ENCODE results near the gene TAF1C.

TAF1C gene

DNA sequence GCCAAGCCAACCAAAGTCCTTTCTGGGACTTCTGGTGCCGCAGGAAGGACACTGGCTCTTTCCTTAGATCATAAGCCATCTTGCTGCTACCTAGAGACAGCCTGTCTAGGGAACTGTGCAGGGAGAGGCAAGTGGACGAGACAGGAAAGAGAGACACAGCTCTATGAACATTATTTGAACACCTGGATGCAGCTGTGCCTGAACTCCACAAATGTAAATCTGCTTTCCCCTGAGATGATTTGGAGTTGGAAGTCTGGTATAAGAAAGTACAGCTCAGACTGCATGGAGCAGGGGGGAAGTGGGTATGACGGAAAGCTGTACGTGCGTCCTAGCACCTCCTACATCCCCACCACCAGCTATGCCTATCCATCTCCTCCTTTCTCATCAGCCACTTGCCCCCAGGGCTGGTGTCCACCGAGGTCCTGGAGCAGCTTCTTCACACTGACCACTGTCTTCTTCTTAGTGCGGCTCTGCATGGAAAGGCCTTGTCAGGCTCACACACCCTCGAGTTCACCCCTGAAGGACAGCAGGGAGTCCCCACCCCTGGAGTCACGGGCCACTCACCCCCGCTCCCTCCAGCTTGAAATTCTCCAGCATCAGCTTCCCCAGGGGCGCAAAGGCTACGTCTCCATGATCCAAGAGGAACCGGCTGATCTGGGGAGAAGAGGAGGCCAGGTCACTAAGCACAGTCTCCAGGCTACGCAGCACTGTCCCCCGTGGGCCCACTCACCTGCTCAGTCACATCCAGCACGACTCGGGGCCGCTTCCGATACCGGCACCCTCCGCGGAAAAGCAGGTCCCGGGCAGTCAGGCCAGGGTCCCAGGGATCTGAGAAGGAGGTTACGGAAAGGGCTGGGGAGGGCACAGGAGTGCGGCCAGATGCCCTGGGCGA, 3.9 kb downstream of the TAF1C start:
- DNase-seq: no peak

DNA sequence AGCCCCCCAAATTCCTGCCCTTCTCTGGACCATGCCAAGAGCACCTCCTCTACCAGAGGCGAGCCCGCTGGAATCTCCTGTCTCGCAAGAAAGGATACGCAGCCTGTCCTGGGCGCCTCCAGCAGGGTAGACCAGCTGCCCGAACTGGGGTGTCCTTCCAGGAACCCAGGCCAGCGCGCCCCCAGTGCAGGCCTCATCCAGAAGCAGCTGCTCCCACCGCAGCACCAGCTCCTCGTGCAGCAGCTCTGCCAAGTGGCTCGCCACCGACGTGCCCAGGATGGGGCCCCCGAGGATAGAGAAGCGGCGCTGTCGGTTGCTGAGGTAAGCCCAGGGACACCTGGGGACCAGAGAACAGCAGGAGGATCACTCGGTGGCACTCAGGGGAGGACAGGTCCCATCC, 4.8 kb downstream of the TAF1C start:
- no peak for DNase-seq

DNA sequence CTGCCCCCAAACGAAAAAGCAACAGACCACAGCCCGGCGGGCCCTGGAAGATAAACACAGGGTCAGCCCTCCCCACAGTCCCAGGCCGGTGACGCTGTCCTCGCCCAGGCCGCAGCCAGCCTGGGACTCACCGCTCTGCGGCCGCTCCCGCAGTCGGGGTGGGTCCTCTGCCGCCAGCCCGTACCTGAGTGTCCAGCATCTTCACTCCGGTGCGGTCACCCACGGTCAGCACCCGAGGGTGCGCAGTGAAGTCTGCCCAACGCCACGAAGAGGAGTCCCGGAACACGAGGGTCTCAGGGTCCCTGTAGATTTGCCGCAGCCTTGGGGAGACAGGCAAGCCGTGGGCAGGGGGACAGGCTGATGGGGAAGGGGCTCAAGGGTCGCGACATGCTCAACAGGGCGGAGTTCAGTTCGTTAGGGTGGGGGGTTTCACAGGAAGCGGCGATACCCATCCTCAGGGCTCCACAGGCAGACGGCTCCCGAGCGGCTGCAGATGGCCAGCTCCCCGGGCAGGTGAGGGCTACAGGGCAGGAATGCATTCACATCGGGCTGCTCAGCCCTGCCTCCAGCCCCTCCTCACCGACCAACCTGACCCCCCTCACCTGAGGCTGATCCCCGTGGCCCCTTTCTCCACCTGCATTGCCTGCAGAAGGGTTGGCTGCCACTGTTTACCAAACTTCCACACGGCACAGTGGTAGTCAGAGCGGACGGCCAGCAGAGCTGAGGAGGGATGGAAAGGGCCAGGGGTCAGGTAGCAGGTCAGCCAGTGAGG, 5.5 kb downstream of the TAF1C start:
- no peak for DNase-seq

DNA sequence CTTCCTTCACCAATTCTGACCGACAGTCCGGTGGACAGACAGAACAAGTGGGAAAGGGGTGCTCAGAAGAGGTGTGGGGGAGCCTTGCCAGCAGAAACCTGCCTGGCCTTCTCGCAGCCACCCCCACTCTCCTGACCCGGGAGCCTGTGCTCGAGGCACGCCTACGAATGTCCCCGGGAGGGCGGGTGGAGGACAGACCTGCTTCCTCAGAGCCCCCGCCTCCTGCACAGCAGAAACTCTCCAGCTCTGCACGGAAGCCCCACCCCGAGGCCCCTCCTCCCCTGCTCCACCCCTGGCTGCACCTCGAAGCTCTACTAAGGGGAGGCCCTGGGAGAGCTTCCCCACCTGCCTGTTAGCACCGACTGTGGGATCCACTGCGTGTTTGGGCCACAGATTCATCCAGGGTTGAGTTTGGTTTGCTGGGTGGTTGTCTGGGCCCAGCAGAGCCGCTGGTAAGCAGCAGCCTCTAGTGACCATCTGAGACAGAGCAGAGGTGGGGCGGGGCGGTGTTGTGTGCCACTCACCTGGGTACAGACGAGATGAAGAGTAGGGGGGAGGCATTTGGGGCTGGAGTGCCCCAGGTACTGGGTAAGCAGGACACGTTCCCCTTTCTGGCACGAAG, 6.2 kb downstream of the TAF1C start:
- DNase-seq: no peak

DNA sequence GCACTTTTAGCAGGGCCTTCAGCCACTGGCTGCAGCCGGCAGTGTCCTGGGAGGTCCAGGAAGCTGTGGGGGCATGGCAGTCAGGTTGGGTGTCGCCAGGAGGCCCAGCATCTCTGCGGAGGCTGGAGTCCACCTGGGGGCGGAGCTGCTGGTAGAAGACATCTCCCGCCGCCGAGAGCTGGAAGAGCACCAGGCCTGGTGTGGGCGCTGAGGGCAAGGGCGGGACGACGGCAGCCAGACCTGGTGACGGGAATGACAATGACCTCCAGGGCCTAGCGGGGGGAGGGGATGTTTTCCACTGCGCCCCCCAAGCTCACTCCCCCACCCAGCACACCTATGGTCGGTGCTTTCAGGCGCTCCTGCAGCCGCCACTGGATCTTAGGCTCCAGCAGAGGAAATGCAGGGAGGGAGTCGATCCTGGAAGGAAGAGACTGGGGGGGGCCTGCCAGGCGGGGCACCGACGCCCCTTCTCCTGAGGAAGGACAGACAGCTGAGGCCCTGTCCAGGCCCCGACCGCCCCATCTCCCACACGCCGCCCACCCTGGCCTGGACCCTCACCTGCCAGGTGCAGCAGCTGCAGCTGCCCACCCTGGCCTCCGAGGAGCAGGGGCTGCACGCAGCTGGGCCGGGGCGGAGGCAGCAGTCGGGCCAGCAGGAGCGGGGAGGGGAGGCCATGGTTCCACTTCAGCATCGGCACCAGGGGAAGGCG, 7.1 kb downstream of the TAF1C start:
- DNase-seq: no peak

- no peak for DNase-seq
These were observed 7.8 kb downstream of the TAF1C start for GRCh38 chr16:84178892-84179611.

GRCh38 chr16:84178146-84178765, 8.6 kb downstream of the TAF1C start:
- no peak for DNase-seq

GRCh38 chr16:84177741-84178073, 9.2 kb downstream of the TAF1C start:
- no peak for DNase-seq

DNA sequence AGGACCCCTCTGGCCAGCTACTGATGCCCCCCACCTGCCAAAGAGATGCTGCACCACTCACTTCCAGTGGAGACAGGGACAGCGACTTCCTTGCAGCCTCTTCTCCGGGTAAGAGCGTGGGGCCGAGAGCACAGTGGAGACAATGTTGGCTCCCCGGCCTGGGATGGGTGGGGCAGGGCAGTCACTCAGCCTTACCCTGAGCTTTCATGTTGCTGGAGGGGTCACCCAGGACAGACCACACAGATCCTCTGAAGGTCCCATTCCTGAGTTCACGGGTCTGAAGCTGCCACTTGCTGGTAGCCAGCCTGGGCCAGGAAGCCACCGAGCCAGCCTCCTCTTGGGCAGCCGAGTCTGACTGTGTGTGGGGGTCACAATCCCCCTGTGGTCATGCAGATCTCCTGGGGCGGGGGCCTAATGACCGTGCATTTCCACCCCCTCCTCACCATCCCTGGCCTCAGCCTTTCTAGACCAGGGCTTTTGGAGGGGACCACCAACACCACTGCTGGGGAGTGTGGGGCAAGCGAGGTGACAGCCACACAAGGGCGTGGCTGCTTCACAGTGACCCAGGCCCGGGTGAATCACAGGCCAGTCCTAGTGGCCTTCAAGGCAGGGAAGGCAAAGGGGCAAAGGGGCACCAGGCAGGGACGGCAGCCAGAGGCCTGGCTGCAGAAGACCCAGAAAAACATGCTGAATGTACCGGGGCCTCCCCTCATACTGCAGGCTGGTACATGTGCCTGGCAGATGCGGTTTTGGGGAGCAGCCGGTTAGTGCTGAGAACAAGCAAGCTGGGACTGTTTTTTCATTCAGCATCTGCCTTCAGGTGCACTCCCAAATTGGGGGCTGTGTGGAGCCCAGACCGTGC, 10.4 kb downstream of the TAF1C start:
- DNase-seq: no peak

DNA sequence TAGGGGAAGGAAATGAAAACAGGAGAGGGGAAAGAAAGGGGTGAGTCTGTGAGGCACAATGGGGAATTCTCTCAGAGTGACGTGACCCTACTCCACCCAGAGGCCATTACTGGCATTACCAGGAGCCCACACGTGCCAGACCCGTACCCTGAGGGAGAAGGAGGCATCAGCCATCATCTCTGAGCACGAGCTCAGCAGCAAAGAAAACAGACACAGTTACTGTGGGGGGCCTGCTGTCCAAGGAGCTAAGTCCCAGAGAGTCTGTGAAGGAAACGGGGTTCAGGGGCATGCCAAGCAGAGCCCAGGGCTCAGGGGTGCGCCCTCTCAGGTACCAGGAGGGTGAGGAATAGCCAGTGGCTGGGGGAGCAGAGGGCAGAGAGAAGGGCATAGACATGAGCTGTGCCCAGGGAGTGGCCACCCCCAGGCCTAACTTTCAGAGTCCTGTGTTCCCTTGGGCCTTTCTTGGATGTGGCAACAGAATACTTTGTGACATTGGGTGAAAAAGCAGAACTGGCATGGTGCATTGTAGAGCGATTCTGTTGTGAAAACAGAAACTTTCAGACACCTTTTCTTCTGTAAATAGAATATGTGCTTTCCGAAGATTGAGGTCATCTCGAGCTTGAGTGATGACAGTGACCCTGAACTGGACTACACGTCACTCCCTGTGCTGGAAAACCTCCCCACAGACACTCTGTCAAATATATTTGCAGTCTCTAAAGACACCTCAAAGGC, 11.3 kb downstream of the TAF1C start:
- peak; percentile 11 for DNase-seq

- no peak for DNase-seq
These were observed 12.5 kb downstream of the TAF1C start for GRCh38 chr16:84174396-84174795.

- DNase-seq: no peak
These were observed 17.0 kb downstream of the TAF1C start for GRCh38 chr16:84169765-84170310.

- DNase-seq: no peak
These were observed 19.8 kb downstream of the TAF1C start for GRCh38 chr16:84166796-84167695.

DNA sequence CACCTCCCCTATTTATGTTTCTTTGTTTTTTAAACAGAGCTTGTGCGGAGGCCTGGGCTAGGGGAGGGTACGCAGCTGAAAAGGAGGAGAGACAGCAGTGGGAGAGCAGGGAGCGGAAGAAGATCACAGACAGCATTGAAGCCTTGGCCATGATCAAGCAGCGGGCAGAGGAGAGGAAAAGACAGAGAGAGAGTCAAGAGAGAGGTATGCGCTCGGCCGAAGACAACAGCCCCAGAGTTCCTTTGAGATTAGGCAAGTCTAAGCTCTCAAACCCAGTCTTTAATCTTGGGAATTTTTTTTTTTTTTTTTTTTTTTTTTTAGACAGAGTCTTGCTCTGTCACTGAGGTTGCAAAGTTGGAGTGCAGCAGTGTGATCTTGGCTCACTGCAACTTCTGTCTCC, 21.1 kb downstream of the TAF1C start:
- no peak for DNase-seq

- DNase-seq: no peak
These were observed 25.1 kb downstream of the TAF1C start for GRCh38 chr16:84161801-84162200.

DNA sequence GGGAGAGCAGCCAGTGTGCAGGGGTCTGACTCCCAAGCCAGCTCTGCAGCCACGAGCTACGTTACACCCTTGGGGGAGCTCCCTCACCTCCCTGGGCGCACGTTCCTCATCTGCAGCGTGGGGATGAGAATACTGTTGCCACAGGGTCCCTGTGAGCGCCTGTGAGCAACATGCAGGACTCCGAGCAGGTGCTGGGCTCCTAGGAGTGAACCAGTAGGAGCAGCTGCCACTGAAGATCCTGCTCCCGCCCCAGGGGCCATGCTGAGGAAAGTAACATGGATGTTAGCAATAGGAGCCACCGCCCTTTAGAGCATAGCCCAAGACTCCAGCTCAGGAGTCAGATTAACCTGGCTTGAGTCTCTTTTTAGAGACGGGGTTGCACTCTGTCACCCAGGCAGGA, 25.8 kb downstream of the TAF1C start:
- no peak for DNase-seq

DNA sequence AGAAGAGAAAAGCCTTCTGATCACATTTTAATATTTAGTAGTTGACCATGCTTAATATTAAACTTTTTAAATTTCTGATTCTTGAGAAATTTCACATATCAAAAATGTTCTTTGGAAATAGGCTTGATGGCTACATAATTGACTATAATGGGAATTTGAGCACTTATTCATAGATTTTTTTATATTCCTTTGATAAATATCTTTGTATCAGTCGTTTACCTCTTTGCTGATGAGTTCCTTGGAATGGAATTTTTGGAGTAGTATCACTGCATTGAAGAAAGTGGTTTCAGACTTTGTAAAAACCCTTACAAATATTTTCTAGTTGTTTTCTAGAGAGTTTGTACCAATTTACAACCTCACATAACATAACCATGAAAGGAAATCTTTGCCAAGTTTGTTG, 27.1 kb downstream of the TAF1C start:
- DNase-seq: no peak

- DNase-seq: no peak
These were observed 27.9 kb downstream of the TAF1C start for GRCh38 chr16:84159007-84159406.

GRCh38 chr16:84156342-84156784, 30.5 kb downstream of the TAF1C start:
- DNase-seq: no peak

Data from CD4-positive, alpha-beta T cell treated with Interleukin-17A for 1 hour (primary cell).